ENCODE measurements around the gene CFAP69. TPM values are rescaled to one million over a fixed set of nuclear protein-coding genes. Genes with fewer than 3 reads are reported as not detected.
"Not testable (repeated sequence)": the region's sequence is repeated elsewhere in the genome, so short reads cannot be mapped to it uniquely, and the experiment has no call there.

The CFAP69 gene
- polyA plus RNA-seq, 3 donors from 2014 or later = not detected

- peaks cover 0 to 2% (median 0%) of the 10 kb centered on the region in 6 donors for H3K9me3 Mint-ChIP-seq
- H3K36me3 Mint-ChIP-seq = no peaks in the 10 kb centered on the region
- DNase-seq = no peak
- peaks cover 0 to 16% (median 6%) of the 10 kb centered on the region in 3 donors for H3K27me3 Mint-ChIP-seq (ENCODE audit: low read depth in 3 of 3)
- peaks cover 9 to 13% of the 10 kb centered on the region in 2 donors for H3K4me1 Mint-ChIP-seq
- H3K27ac Mint-ChIP-seq = no peak overlapping the region
- no peak overlapping the region for H3K4me3 Mint-ChIP-seq
These were observed 5.2 kb upstream of the CFAP69 start for GRCh38 chr7:90239625-90240228.

GRCh38 chr7:90242369-90243168 lies 2.4 kb upstream of the CFAP69 start:
- Mint-ChIP-seq H3K27me3 (ENCODE audit: low read depth in 3 of 3) (peaks cover 4 to 30% (median 24%) of the 10 kb centered on the region in 3 donors), H3K36me3 (no peaks in the 10 kb centered on the region), H3K4me1 (peaks cover 22 to 24% of the 10 kb centered on the region in 2 donors), H3K9me3 (peaks cover 0 to 2% (median 0%) of the 10 kb centered on the region in 6 donors), H3K27ac (no peak overlapping the region), H3K4me3 (peak overlapping the region in 1 of 5 donors; percentile 12)
- no peak for DNase-seq

- peaks cover 0 to 2% (median 0%) of the 10 kb centered on the region in 6 donors for H3K9me3 Mint-ChIP-seq
- no peak for DNase-seq
- peaks cover 22 to 24% of the 10 kb centered on the region in 2 donors for H3K4me1 Mint-ChIP-seq
- H3K4me3 Mint-ChIP-seq = peak overlapping the region; percentile 13 to 91 (median 70)
- no peaks in the 10 kb centered on the region for H3K36me3 Mint-ChIP-seq
- H3K27ac Mint-ChIP-seq = no peak overlapping the region
- H3K27me3 Mint-ChIP-seq (ENCODE audit: low read depth in 3 of 3) = peaks cover 4 to 30% (median 24%) of the 10 kb centered on the region in 3 donors
These were observed 1.4 kb upstream of the CFAP69 start for GRCh38 chr7:90243556-90243955.

- Mint-ChIP-seq H3K4me3 (peak overlapping the region; percentile 83 to 91 (median 84)), H3K36me3 (no peaks in the 10 kb centered on the region), H3K27me3 (ENCODE audit: low read depth in 3 of 3) (peaks cover 5 to 30% (median 24%) of the 10 kb centered on the region in 3 donors), H3K9me3 (peaks cover 0 to 2% (median 0%) of the 10 kb centered on the region in 6 donors), H3K4me1 (peaks cover 22 to 24% of the 10 kb centered on the region in 2 donors), H3K27ac (peak overlapping the region in 3 of 6 donors; percentile 0 to 71 (median 31))
- no peak for DNase-seq
These were observed 437 bp upstream of the CFAP69 start for GRCh38 chr7:90244565-90244908.

- peaks cover 9 to 34% (median 25%) of the 10 kb centered on the region in 3 donors for H3K27me3 Mint-ChIP-seq (ENCODE audit: low read depth in 3 of 3)
- H3K4me3 Mint-ChIP-seq = peak overlapping the region; percentile 83 to 91 (median 84)
- H3K4me1 Mint-ChIP-seq = peaks cover 22 to 24% of the 10 kb centered on the region in 2 donors
- peaks cover 0 to 2% (median 0%) of the 10 kb centered on the region in 6 donors for H3K9me3 Mint-ChIP-seq
- H3K27ac Mint-ChIP-seq = no peak overlapping the region
- no peak for DNase-seq
- no peaks in the 10 kb centered on the region for H3K36me3 Mint-ChIP-seq
These were observed 1.2 kb downstream of the CFAP69 start for GRCh38 chr7:90246171-90246570.

GRCh38 chr7:90248706-90249105 lies 3.7 kb downstream of the CFAP69 start:
- DNase-seq = no peak
- no peaks in the 10 kb centered on the region for H3K36me3 Mint-ChIP-seq
- H3K27ac Mint-ChIP-seq = no peak overlapping the region
- peaks cover 0 to 2% (median 0%) of the 10 kb centered on the region in 6 donors for H3K9me3 Mint-ChIP-seq
- H3K4me3 Mint-ChIP-seq = no peak overlapping the region
- H3K4me1 Mint-ChIP-seq = peaks cover 22% of the 10 kb centered on the region in 2 donors
- H3K27me3 Mint-ChIP-seq (ENCODE audit: low read depth in 3 of 3) = peaks cover 13 to 29% (median 23%) of the 10 kb centered on the region in 3 donors

- no peaks in the 10 kb centered on the region for H3K36me3 Mint-ChIP-seq
- DNase-seq = no peak
These were observed 5.8 kb downstream of the CFAP69 start for GRCh38 chr7:90250601-90251303.

GRCh38 chr7:90251304-90251635 lies 6.3 kb downstream of the CFAP69 start:
- no peak for DNase-seq
- Mint-ChIP-seq H3K27ac (no peak overlapping the region), H3K4me1 (no peaks in the 10 kb centered on the region), H3K36me3 (no peaks in the 10 kb centered on the region), H3K4me3 (no peak overlapping the region), H3K9me3 (no peaks in the 10 kb centered on the region), H3K27me3 (ENCODE audit: low read depth in 3 of 3) (peaks cover 11 to 15% (median 12%) of the 10 kb centered on the region in 3 donors)

More at GRCh38 chr7:90250601-90251303, 5.8 kb downstream of the CFAP69 start:
- Mint-ChIP-seq H3K4me3 (no peak overlapping the region), H3K4me1 (peaks cover 3 to 4% of the 10 kb centered on the region in 2 donors), H3K9me3 (peaks cover 0 to 1% (median 0%) of the 10 kb centered on the region in 6 donors), H3K27ac (no peak overlapping the region), H3K27me3 (ENCODE audit: low read depth in 3 of 3) (peaks cover 12 to 13% (median 13%) of the 10 kb centered on the region in 3 donors)

GRCh38 chr7:90256011-90256410 lies 11.0 kb downstream of the CFAP69 start:
- not testable (repeated sequence) for DNase-seq; H3K4me1 Mint-ChIP-seq; H3K27me3 Mint-ChIP-seq (ENCODE audit: low read depth in 3 of 3); H3K27ac Mint-ChIP-seq; H3K4me3 Mint-ChIP-seq; H3K36me3 Mint-ChIP-seq; H3K9me3 Mint-ChIP-seq

GRCh38 chr7:90256778-90257177 lies 11.8 kb downstream of the CFAP69 start:
- Mint-ChIP-seq H3K4me3 (no peak overlapping the region), H3K9me3 (no peaks in the 10 kb centered on the region), H3K4me1 (no peaks in the 10 kb centered on the region), H3K36me3 (no peaks in the 10 kb centered on the region), H3K27ac (no peak overlapping the region), H3K27me3 (ENCODE audit: low read depth in 3 of 3) (peaks cover 7 to 9% (median 7%) of the 10 kb centered on the region in 3 donors)
- no peak for DNase-seq

GRCh38 chr7:90261441-90261840 lies 16.5 kb downstream of the CFAP69 start:
- H3K27me3 Mint-ChIP-seq (ENCODE audit: low read depth in 3 of 3) = peaks cover 1 to 2% (median 2%) of the 10 kb centered on the region in 3 donors
- no peak for DNase-seq
- H3K9me3 Mint-ChIP-seq = no peaks in the 10 kb centered on the region
- no peaks in the 10 kb centered on the region for H3K36me3 Mint-ChIP-seq
- no peak overlapping the region for H3K27ac Mint-ChIP-seq
- H3K4me3 Mint-ChIP-seq = no peak overlapping the region
- H3K4me1 Mint-ChIP-seq = no peaks in the 10 kb centered on the region

- Mint-ChIP-seq H3K36me3 (no peaks in the 10 kb centered on the region), H3K9me3 (no peaks in the 10 kb centered on the region), H3K27ac (no peak overlapping the region), H3K27me3 (ENCODE audit: low read depth in 3 of 3) (peaks cover 0 to 6% (median 4%) of the 10 kb centered on the region in 3 donors), H3K4me3 (no peak overlapping the region), H3K4me1 (no peaks in the 10 kb centered on the region)
- DNase-seq = peak in 1 of 3 donors; percentile 20
These were observed 17.5 kb downstream of the CFAP69 start for GRCh38 chr7:90262438-90262837.

- Mint-ChIP-seq H3K4me1 (no peaks in the 10 kb centered on the region), H3K9me3 (no peaks in the 10 kb centered on the region), H3K36me3 (no peaks in the 10 kb centered on the region), H3K4me3 (no peak overlapping the region), H3K27me3 (ENCODE audit: low read depth in 3 of 3) (peaks cover 1 to 12% (median 3%) of the 10 kb centered on the region in 3 donors), H3K27ac (no peak overlapping the region)
- DNase-seq = no peak
These were observed 21.8 kb downstream of the CFAP69 start for GRCh38 chr7:90266808-90267207.
